Activated T-cell treated with anti-CD3 and anti-CD28 coated beads, Interleukin-2, amount 50 U/mL, for 4 hours (primary cell): ENCODE results near the gene FCMR. TPM values are rescaled to one million over a fixed set of nuclear protein-coding genes. Genes with fewer than 3 reads are reported as not detected.
A peak's percentile ranks its signal among the peaks of the same experiment; 100 is the strongest.

Source experiments
- ATAC-seq, 2 donors: fragments of 200-7000 bp; cut with Tn5 transposase; one replicate each; pipeline ENCODE4 v1.10.0; 2021
- DNase-seq: peaks from one replicate; pipeline ENCODE4 v3.0.0-alpha.2; 2020
- H3K27me3 Mint-ChIP-seq: one replicate; pipeline ENCODE4 v1.8.0; 2021; ENCODE audit warnings: low read depth, mixed read lengths
- H3K36me3 Mint-ChIP-seq: one replicate; pipeline ENCODE4 v1.8.0; 2022; ENCODE audit warnings: mixed read lengths; ENCODE audit not compliant: insufficient read depth
- H3K4me1 Mint-ChIP-seq: one replicate; pipeline ENCODE4 v1.8.0; 2021; ENCODE audit warnings: low read depth, mixed read lengths
- H3K4me3 Mint-ChIP-seq: one replicate; pipeline ENCODE4 v1.8.0; 2021; ENCODE audit warnings: mild to moderate bottlenecking, moderate library complexity, mixed read lengths
- H3K9me3 Mint-ChIP-seq: one replicate; pipeline ENCODE4 v1.8.0; 2021; ENCODE audit warnings: mixed read lengths
- total RNA-seq, 3 donors: library from RNA; stranded (reverse); gene quantifications; one replicate each; pipeline ENCODE4 v1.2.1, GENCODE V29; 2021

FCMR gene
- total RNA-seq, 3 donors from 2014 or later, result 24.7 to 41.7 (median 24.8) TPM

GRCh38 chr1:206892351-206892984 is 29.3 kb downstream of the FCMR start:
- H3K4me1 Mint-ChIP-seq, result peaks cover 55% of the 10 kb centered on the region
- no peaks in the 10 kb centered on the region for H3K9me3 Mint-ChIP-seq
- no peak for ATAC-seq

GRCh38 chr1:206891412-206891811 is 30.3 kb downstream of the FCMR start:
- ATAC-seq (no peak), DNase-seq (no peak)
- no peaks in the 10 kb centered on the region for H3K27me3 Mint-ChIP-seq
- peaks cover 45% of the 10 kb centered on the region for H3K4me1 Mint-ChIP-seq
- H3K36me3 Mint-ChIP-seq, result peaks cover 2% of the 10 kb centered on the region
- no peak overlapping the region for H3K4me3 Mint-ChIP-seq
- H3K9me3 Mint-ChIP-seq, result no peaks in the 10 kb centered on the region

More at GRCh38 chr1:206892351-206892984, 29.3 kb downstream of the FCMR start:
- H3K27me3 Mint-ChIP-seq, result no peaks in the 10 kb centered on the region
- peaks cover 2% of the 10 kb centered on the region for H3K36me3 Mint-ChIP-seq
- no peak for DNase-seq
- H3K4me3 Mint-ChIP-seq, result no peak overlapping the region

- Mint-ChIP-seq H3K4me3 (no peak overlapping the region), H3K27me3 (no peaks in the 10 kb centered on the region), H3K4me1 (peaks cover 41% of the 10 kb centered on the region), H3K36me3 (peaks cover 2% of the 10 kb centered on the region), H3K9me3 (no peaks in the 10 kb centered on the region)
- ATAC-seq (peak; percentile 72 to 76), DNase-seq (no peak)
Measured at GRCh38 chr1:206890125-206891060, 31.3 kb downstream of the FCMR start.

- H3K4me3 Mint-ChIP-seq, result no peak overlapping the region
- ATAC-seq (no peak), DNase-seq (no peak)
- no peaks in the 10 kb centered on the region for H3K36me3 Mint-ChIP-seq
- no peaks in the 10 kb centered on the region for H3K9me3 Mint-ChIP-seq
- H3K4me1 Mint-ChIP-seq, result peaks cover 31% of the 10 kb centered on the region
- peaks cover 3% of the 10 kb centered on the region for H3K27me3 Mint-ChIP-seq
Measured at GRCh38 chr1:206887701-206888100, 34.0 kb downstream of the FCMR start.

- ATAC-seq, result no peak
- Mint-ChIP-seq H3K36me3 (no peaks in the 10 kb centered on the region), H3K4me3 (no peak overlapping the region)
Measured at GRCh38 chr1:206886831-206887230, 34.9 kb downstream of the FCMR start.

GRCh38 chr1:206885341-206886060 is 36.2 kb downstream of the FCMR start:
- Mint-ChIP-seq H3K4me1 (peaks cover 17% of the 10 kb centered on the region), H3K4me3 (no peak overlapping the region), H3K27me3 (peaks cover 3% of the 10 kb centered on the region), H3K9me3 (no peaks in the 10 kb centered on the region), H3K36me3 (no peaks in the 10 kb centered on the region)
- ATAC-seq (no peak), DNase-seq (no peak)

More at GRCh38 chr1:206886831-206887230, 34.9 kb downstream of the FCMR start:
- DNase-seq, result no peak
- peaks cover 30% of the 10 kb centered on the region for H3K4me1 Mint-ChIP-seq
- peaks cover 3% of the 10 kb centered on the region for H3K27me3 Mint-ChIP-seq
- no peaks in the 10 kb centered on the region for H3K9me3 Mint-ChIP-seq

GRCh38 chr1:206883876-206884275 is 37.9 kb downstream of the FCMR start:
- no peak overlapping the region for H3K4me3 Mint-ChIP-seq
- H3K27me3 Mint-ChIP-seq, result peaks cover 3% of the 10 kb centered on the region
- H3K9me3 Mint-ChIP-seq, result peaks cover 5% of the 10 kb centered on the region
- H3K4me1 Mint-ChIP-seq, result peaks cover 2% of the 10 kb centered on the region
- no peak for ATAC-seq
- DNase-seq, result no peak
- peaks cover 3% of the 10 kb centered on the region for H3K36me3 Mint-ChIP-seq

GRCh38 chr1:206883160-206883559 is 38.6 kb downstream of the FCMR start:
- Mint-ChIP-seq H3K4me3 (no peak overlapping the region), H3K9me3 (peaks cover 11% of the 10 kb centered on the region), H3K4me1 (peaks cover under 1% of the 10 kb centered on the region), H3K36me3 (peaks cover 3% of the 10 kb centered on the region), H3K27me3 (peaks cover 3% of the 10 kb centered on the region)
- DNase-seq (no peak), ATAC-seq (no peak)

GRCh38 chr1:206882555-206882954 is 39.2 kb downstream of the FCMR start:
- DNase-seq (no peak), ATAC-seq (no peak)
- no peaks in the 10 kb centered on the region for H3K4me1 Mint-ChIP-seq
- peaks cover 3% of the 10 kb centered on the region for H3K36me3 Mint-ChIP-seq
- peaks cover 13% of the 10 kb centered on the region for H3K9me3 Mint-ChIP-seq
- peaks cover 3% of the 10 kb centered on the region for H3K27me3 Mint-ChIP-seq
- H3K4me3 Mint-ChIP-seq, result no peak overlapping the region

GRCh38 chr1:206880314-206880713 is 41.4 kb downstream of the FCMR start:
- peak; percentile 66 to 75 for ATAC-seq
- no peak for DNase-seq
- Mint-ChIP-seq H3K27me3 (peaks cover 3% of the 10 kb centered on the region), H3K36me3 (peaks cover 7% of the 10 kb centered on the region), H3K4me1 (no peaks in the 10 kb centered on the region), H3K9me3 (peaks cover 31% of the 10 kb centered on the region), H3K4me3 (no peak overlapping the region)

GRCh38 chr1:206878456-206878855 is 43.3 kb downstream of the FCMR start:
- no peak for ATAC-seq
- Mint-ChIP-seq H3K36me3 (peaks cover 8% of the 10 kb centered on the region), H3K27me3 (no peaks in the 10 kb centered on the region), H3K9me3 (peaks cover 35% of the 10 kb centered on the region), H3K4me3 (no peak overlapping the region), H3K4me1 (no peaks in the 10 kb centered on the region)
- DNase-seq, result no peak

- Mint-ChIP-seq H3K27me3 (no peaks in the 10 kb centered on the region), H3K4me3 (no peak overlapping the region), H3K9me3 (peaks cover 39% of the 10 kb centered on the region), H3K36me3 (peaks cover 8% of the 10 kb centered on the region), H3K4me1 (no peaks in the 10 kb centered on the region)
- ATAC-seq (no peak), DNase-seq (no peak)
Measured at GRCh38 chr1:206875752-206876377, 45.9 kb downstream of the FCMR start.

GRCh38 chr1:206873603-206874188 is 48.0 kb downstream of the FCMR start:
- no peaks in the 10 kb centered on the region for H3K27me3 Mint-ChIP-seq
- no peaks in the 10 kb centered on the region for H3K4me1 Mint-ChIP-seq
- no peak overlapping the region for H3K4me3 Mint-ChIP-seq
- peaks cover 32% of the 10 kb centered on the region for H3K9me3 Mint-ChIP-seq
- no peak for ATAC-seq
- no peak for DNase-seq
- H3K36me3 Mint-ChIP-seq, result peaks cover 6% of the 10 kb centered on the region

- DNase-seq (no peak), ATAC-seq (no peak)
- Mint-ChIP-seq H3K36me3 (peaks cover 6% of the 10 kb centered on the region), H3K4me1 (no peaks in the 10 kb centered on the region), H3K27me3 (peaks cover 4% of the 10 kb centered on the region), H3K9me3 (peaks cover 22% of the 10 kb centered on the region), H3K4me3 (no peak overlapping the region)
Measured at GRCh38 chr1:206872139-206872538, 49.6 kb downstream of the FCMR start.
